ENCODE data around the gene FRMD4B.
"Not testable (repeated sequence)": the region's sequence is repeated elsewhere in the genome, so short reads cannot be mapped to it uniquely, and the experiment has no call there.

The FRMD4B gene

DNA sequence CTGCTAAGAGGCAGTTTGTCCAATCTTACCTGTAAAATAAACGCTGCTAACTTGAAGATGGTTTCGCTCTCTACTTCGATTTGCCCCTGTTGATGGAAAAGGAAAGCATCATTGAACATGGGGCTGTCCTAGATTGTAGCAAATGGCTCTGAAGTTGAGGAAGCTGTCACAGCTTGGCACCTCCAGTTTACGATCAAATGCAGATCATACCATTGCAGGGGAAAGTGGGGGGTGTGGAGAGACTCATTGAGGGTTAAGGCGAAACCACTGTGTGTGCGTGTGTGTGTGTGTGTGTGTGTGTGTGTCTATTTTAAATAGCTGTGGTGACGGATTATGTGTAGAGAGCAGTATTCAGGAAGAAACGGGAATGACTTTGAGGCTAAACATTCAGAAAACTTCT is 135.9 kb downstream of the FRMD4B start:
- no peaks in the 10 kb centered on the region for H3K9me3 ChIP-seq (ENCODE audit: insufficient read depth, low read depth, low read length)
- H3K36me3 ChIP-seq (ENCODE audit: insufficient read depth, low read depth, low read length) = no peaks in the 10 kb centered on the region
- no peak overlapping the region for H3K27ac ChIP-seq (ENCODE audit: low read length)
- peaks cover 16% of the 10 kb centered on the region for H3K4me1 ChIP-seq (ENCODE audit: insufficient read depth, low read length)
- H3K27me3 ChIP-seq (ENCODE audit: insufficient read depth, low read length) = peaks cover 75% of the 10 kb centered on the region
- no peak overlapping the region for H3K9ac ChIP-seq (ENCODE audit: low read depth, low read length)
- peak overlapping the region; percentile 61 for H3K4me3 ChIP-seq (ENCODE audit: low read length)

DNA sequence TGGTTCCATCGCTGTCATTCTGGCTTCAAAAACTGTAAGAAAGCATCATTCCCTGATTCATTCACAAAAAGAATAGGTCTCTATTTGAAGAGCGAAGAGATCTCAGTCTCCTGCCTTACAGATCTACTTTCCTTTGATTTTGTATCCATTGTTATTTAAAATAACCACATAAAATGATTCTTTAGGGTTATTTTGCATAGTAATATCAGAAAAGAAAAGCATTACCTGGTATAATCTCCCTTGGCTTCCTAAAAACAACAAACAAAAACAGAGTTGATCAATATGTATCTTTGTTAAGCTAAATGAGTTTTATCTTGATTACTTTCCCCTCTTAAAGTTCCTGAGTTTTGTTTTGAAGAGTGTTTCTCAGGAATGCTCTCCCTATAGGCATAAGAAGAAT is 136.9 kb downstream of the FRMD4B start:
- H3K4me3 ChIP-seq (ENCODE audit: low read length) = peak overlapping the region; percentile 61
- no peak overlapping the region for H3K9ac ChIP-seq (ENCODE audit: low read depth, low read length)
- peaks cover 20% of the 10 kb centered on the region for H3K4me1 ChIP-seq (ENCODE audit: insufficient read depth, low read length)
- H3K27ac ChIP-seq (ENCODE audit: low read length) = no peak overlapping the region
- no peaks in the 10 kb centered on the region for H3K9me3 ChIP-seq (ENCODE audit: insufficient read depth, low read depth, low read length)
- peaks cover 75% of the 10 kb centered on the region for H3K27me3 ChIP-seq (ENCODE audit: insufficient read depth, low read length)
- H3K36me3 ChIP-seq (ENCODE audit: insufficient read depth, low read depth, low read length) = no peaks in the 10 kb centered on the region

DNA sequence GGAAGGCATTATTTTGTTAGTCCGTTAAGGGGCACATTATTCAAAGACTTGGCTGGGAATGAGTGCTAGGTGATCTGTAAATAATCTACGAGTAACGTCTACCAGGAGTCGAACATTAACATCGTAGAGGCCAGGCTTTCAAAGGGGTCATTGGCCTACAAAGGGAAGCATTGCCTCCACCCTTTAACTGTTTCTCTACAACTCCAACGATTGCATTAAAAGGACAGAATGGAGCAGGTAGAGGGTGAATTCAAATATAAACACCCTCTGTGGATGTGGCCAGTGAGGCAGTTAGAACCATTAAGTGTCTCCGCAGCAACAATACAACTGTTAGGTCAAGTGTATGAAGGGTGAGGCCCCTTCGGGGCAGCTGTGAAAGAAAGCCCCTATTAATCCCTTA is 137.5 kb downstream of the FRMD4B start:
- peak overlapping the region; percentile 61; the same call in 1 of the 2 replicates for H3K4me3 ChIP-seq (ENCODE audit: low read length)
- no peaks in the 10 kb centered on the region for H3K36me3 ChIP-seq (ENCODE audit: insufficient read depth, low read depth, low read length)
- peaks cover 74% of the 10 kb centered on the region for H3K27me3 ChIP-seq (ENCODE audit: insufficient read depth, low read length)
- peaks cover 22% of the 10 kb centered on the region for H3K4me1 ChIP-seq (ENCODE audit: insufficient read depth, low read length)
- H3K9ac ChIP-seq (ENCODE audit: low read depth, low read length) = no peak overlapping the region
- H3K27ac ChIP-seq (ENCODE audit: low read length) = no peak overlapping the region
- H3K9me3 ChIP-seq (ENCODE audit: insufficient read depth, low read depth, low read length) = no peaks in the 10 kb centered on the region

DNA sequence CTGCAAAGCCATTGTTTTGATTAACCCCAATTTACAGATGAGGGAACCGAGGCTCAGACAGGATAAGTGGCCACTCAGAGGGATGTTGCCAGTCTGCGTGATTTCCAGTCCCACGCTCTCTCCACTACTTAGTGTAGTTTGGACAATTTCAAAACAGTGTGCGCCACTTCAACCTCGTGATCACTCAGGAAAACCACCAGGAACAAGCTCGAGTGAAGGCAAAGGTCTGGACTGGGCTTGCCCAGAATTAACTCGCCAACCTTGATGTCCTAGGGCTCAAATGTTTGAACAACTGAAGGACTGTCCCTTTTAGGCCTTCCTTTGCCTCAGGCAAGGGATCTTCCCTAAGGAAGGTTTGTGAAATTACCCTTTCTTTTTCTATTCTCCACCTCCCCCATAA is 139.3 kb downstream of the FRMD4B start:
- H3K9me3 ChIP-seq (ENCODE audit: insufficient read depth, low read depth, low read length) = no peaks in the 10 kb centered on the region
- no peaks in the 10 kb centered on the region for H3K36me3 ChIP-seq (ENCODE audit: insufficient read depth, low read depth, low read length)
- H3K9ac ChIP-seq (ENCODE audit: low read depth, low read length) = no peak overlapping the region
- no peak overlapping the region for H3K27ac ChIP-seq (ENCODE audit: low read length)
- no peak overlapping the region for H3K4me3 ChIP-seq (ENCODE audit: low read length)
- peaks cover 56% of the 10 kb centered on the region for H3K27me3 ChIP-seq (ENCODE audit: insufficient read depth, low read length)
- H3K4me1 ChIP-seq (ENCODE audit: insufficient read depth, low read length) = peaks cover 35% of the 10 kb centered on the region

DNA sequence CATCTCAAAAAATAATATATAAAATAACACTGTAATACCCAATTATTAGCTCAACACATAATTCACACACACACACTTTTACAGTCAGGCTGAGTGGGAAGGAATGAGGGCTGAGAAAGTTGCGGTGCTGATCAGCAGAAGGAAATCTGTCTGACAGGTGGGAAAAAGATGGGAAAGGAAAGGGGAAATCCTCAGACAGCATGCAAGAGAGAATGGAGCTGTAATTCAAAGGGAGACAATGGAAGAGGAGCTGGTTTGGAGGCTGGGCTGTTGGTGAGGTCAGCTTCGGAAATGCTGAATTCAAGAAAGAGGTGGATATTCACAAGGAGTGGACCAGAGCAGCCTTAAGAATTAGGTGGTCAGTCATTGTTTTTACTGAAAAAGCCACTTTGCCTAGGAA is 141.8 kb downstream of the FRMD4B start:
- Histone ChIP-seq H3K4me1 (ENCODE audit: insufficient read depth, low read length) (peaks cover 40% of the 10 kb centered on the region), H3K27ac (ENCODE audit: low read length) (no peak overlapping the region)

DNA sequence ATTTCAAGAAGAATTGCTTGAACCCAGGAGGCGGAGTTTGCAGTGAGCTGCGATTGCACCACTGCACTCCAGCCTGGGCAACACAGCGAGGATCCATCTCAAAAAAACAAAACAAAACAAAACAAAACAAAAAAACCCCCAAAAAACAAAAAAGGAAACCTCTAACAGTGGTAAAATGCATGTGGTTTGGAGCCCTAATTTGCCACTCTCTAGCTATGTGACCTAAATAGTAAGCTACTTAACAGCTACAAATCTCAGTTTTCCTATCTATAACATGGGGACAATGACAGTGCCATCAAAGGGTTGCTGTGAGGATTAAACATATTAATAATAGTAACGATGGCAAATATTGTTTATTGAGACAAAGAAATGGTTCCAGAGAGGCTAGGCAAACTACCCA is 144.1 kb downstream of the FRMD4B start:
- peaks cover 46% of the 10 kb centered on the region for H3K4me1 ChIP-seq (ENCODE audit: insufficient read depth, low read length)
- H3K9ac ChIP-seq (ENCODE audit: low read depth, low read length) = no peak overlapping the region
- H3K27ac ChIP-seq (ENCODE audit: low read length) = no peak overlapping the region
- H3K27me3 ChIP-seq (ENCODE audit: insufficient read depth, low read length) = peaks cover 8% of the 10 kb centered on the region
- H3K4me3 ChIP-seq (ENCODE audit: low read length) = no peak overlapping the region
- H3K9me3 ChIP-seq (ENCODE audit: insufficient read depth, low read depth, low read length) = no peaks in the 10 kb centered on the region
- no peaks in the 10 kb centered on the region for H3K36me3 ChIP-seq (ENCODE audit: insufficient read depth, low read depth, low read length)

More for the DNA sequence above, 141.8 kb downstream of the FRMD4B start:
- Histone ChIP-seq H3K9me3 (ENCODE audit: insufficient read depth, low read depth, low read length) (no peaks in the 10 kb centered on the region), H3K9ac (ENCODE audit: low read depth, low read length) (no peak overlapping the region), H3K36me3 (ENCODE audit: insufficient read depth, low read depth, low read length) (no peaks in the 10 kb centered on the region), H3K27me3 (ENCODE audit: insufficient read depth, low read length) (peaks cover 31% of the 10 kb centered on the region), H3K4me3 (ENCODE audit: low read length) (no peak overlapping the region)

DNA sequence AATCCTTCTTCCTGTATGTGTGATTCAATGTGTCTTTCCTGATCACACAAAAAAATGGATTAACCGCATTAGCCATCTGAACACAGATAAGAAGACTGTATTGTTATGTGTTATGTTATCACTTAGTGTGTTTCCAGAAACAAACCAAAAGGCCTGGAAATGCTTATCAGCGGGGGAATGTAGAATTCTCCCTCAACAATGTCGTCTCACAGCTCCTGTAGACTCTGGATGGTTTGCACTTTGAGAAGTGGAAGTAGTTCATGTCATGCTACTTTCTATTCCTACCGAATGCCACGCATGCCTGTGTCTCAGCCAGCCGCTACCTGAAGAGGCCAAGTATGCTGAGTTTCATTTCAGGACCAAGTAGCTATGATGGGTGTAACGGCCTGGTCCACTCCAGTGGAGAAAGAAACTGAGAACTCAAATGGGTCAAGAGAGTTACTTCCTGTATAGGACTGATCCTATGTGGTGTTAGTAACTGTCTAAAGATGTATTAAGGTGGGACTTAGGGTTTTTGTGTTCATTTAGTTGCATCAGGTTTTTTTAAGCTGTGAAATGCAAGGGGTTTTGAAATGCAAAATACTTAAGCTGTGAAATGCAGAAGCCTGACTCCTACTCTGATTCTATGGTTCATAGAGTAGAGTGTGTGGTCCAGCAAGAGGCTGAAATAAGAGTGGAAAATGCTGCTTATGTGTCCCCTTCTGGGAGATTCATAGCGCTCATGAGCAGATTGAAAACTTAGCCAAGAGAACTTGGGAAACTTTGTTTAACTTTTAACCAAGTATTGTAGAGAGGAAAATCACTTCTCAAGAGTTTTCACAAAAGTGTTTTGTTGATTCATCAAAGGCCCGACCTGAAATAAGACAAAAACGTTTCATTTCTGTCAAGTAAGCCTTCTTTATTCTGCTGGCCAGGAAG is 145.0 kb downstream of the FRMD4B start:
- Histone ChIP-seq H3K9ac (ENCODE audit: low read depth, low read length) (no peak overlapping the region), H3K27ac (ENCODE audit: low read length) (no peak overlapping the region), H3K27me3 (ENCODE audit: insufficient read depth, low read length) (no peaks in the 10 kb centered on the region; the same call in 1 of the 2 replicates)

DNA sequence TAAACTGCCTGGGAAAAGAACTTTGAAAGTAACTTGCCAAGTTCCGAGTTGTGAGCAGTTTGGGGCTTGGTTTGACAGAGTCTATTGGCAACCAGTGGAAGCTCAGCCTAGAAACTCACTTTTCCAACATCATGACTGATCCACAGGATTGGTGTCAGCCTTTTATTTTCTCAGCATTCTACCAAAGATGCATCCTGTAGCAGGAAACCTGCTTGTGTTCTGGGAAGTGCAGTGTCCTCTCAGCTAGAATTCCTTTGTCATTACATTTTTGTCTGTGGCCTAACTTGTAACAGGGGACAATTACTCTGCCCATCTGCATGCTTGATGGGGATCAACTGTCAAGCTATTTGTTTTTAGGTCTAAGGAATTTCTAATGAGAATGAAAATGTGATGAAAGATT is 146.8 kb downstream of the FRMD4B start:
- Histone ChIP-seq H3K27ac (ENCODE audit: low read length) (no peak overlapping the region), H3K4me1 (ENCODE audit: insufficient read depth, low read length) (peaks cover 45% of the 10 kb centered on the region), H3K36me3 (ENCODE audit: insufficient read depth, low read depth, low read length) (no peaks in the 10 kb centered on the region), H3K9ac (ENCODE audit: low read depth, low read length) (no peak overlapping the region), H3K4me3 (ENCODE audit: low read length) (no peak overlapping the region), H3K27me3 (ENCODE audit: insufficient read depth, low read length) (no peaks in the 10 kb centered on the region; the same call in 1 of the 2 replicates), H3K9me3 (ENCODE audit: insufficient read depth, low read depth, low read length) (no peaks in the 10 kb centered on the region)

More for the DNA sequence above, 145.0 kb downstream of the FRMD4B start:
- no peaks in the 10 kb centered on the region for H3K36me3 ChIP-seq (ENCODE audit: insufficient read depth, low read depth, low read length)
- H3K4me3 ChIP-seq (ENCODE audit: low read length) = 0 out of 2 replicates have a peak overlapping the region, but pooled peaks have one; percentile 14
- H3K9me3 ChIP-seq (ENCODE audit: insufficient read depth, low read depth, low read length) = no peaks in the 10 kb centered on the region
- H3K4me1 ChIP-seq (ENCODE audit: insufficient read depth, low read length) = peaks cover 49% of the 10 kb centered on the region

DNA sequence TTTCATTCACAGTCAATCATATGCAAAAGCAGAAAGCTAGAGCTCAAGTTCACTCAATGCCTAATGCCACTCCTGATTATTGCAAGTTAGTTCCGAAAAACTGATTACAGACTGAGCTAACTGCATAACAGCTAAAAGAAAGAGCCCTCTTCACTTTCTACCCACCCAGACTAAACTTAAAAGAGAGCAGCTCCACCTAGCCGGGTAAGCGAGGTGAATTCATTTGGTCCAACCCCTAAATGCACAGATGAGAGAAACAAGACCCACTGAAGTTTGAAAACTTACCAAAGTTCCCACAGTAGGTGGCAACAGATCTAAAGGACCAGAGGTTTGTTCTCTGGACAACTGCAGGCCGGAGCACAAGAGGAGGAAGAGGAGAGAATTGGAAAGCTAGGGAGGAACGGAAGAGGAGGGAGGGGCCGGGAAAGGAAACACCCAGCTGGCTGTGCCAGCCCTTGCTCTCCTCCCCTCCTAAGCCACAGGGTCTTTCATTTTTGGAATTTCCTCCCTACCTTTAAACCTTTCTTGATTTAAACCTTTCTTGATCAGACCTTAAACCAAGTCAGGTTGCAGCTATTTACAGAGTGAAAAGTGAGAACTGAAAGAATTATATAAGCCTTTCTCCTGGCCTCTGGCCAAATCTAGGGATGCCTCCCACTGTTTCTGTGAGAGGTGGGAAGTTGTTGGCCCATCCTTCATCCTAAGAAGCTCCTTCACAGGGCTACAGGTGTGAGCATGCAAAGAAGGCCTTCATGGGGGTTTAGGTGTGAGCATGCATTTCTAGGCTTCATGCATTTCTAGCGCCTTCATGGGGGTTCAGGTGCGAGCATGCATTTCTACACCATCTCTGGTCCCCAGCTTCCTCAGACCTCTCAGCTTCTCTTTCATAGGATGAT is 148.8 kb downstream of the FRMD4B start:
- Histone ChIP-seq H3K4me1 (ENCODE audit: insufficient read depth, low read length) (peaks cover 34% of the 10 kb centered on the region), H3K36me3 (ENCODE audit: insufficient read depth, low read depth, low read length) (no peaks in the 10 kb centered on the region), H3K9me3 (ENCODE audit: insufficient read depth, low read depth, low read length) (no peaks in the 10 kb centered on the region), H3K4me3 (ENCODE audit: low read length) (peak overlapping the region; percentile 3; the same call in 1 of the 2 replicates), H3K9ac (ENCODE audit: low read depth, low read length) (no peak overlapping the region), H3K27ac (ENCODE audit: low read length) (no peak overlapping the region), H3K27me3 (ENCODE audit: insufficient read depth, low read length) (no peaks in the 10 kb centered on the region)

DNA sequence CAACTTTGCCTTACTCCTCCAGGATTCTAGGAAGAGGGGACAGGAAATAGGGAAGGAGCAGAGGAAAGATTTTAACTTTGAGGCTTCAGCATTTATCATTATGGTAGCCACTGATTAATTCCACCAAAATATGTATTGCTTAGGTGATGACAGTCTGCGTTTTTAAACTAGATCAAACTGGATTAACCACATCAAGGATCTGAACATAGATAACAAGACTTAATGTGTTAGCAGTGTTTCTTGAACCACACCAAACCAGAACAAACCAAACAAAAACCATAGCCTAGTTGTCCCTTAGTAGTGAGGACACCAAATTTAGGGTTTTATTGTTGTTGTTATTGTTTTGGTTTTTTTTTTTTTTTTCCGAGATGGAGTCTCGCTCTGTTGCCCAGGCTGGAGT is 150.0 kb downstream of the FRMD4B start:
- H3K4me3 ChIP-seq (ENCODE audit: low read length) = no peak overlapping the region
- no peaks in the 10 kb centered on the region for H3K9me3 ChIP-seq (ENCODE audit: insufficient read depth, low read depth, low read length)
- no peaks in the 10 kb centered on the region for H3K36me3 ChIP-seq (ENCODE audit: insufficient read depth, low read depth, low read length)

DNA sequence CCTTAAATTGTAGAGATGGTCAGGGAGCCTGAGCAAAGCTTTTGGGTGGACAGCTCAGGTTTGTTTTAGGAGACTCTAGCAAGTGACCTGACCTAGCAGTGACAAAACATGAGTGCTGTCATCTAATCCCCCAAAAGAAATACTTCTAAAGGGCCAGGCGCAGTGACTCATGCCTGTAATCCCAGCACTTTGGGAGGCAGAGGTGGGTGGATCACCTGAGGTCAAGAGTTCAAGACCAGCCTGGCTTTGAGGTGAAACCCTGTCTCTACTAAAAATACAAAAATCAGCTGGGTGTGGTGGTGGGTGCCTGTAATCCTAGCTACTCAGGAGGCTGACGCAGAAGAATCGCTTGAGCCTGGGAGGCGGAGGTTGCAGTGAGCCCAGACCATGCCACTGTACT is 150.7 kb downstream of the FRMD4B start:
- not testable (repeated sequence) for H3K27me3 ChIP-seq (ENCODE audit: insufficient read depth, low read length); H3K36me3 ChIP-seq (ENCODE audit: insufficient read depth, low read depth, low read length); H3K4me3 ChIP-seq (ENCODE audit: low read length); H3K27ac ChIP-seq (ENCODE audit: low read length); H3K9me3 ChIP-seq (ENCODE audit: insufficient read depth, low read depth, low read length); H3K9ac ChIP-seq (ENCODE audit: low read depth, low read length)
- peaks cover 18% of the 10 kb centered on the region for H3K4me1 ChIP-seq (ENCODE audit: insufficient read depth, low read length)

More for the DNA sequence above, 150.0 kb downstream of the FRMD4B start:
- no peak overlapping the region for H3K9ac ChIP-seq (ENCODE audit: low read depth, low read length)
- H3K4me1 ChIP-seq (ENCODE audit: insufficient read depth, low read length) = peaks cover 23% of the 10 kb centered on the region
- no peak overlapping the region for H3K27ac ChIP-seq (ENCODE audit: low read length)
- no peaks in the 10 kb centered on the region for H3K27me3 ChIP-seq (ENCODE audit: insufficient read depth, low read length)
